Lower leg skin (tissue), 4 donors: ENCODE data around the gene WFS1. TPM values are rescaled to one million over a fixed set of nuclear protein-coding genes. Genes with fewer than 3 reads are reported as not detected.

Experiments used
- DNase-seq, 2 donors: peaks; one replicate each; pipeline ENCODE4 v3.0.0-alpha.2; 2019; ENCODE audit warnings: low spot score in 2 of 2
- H3K4me3 ChIP-seq: fragments of 200-600 bp; sonication (generic); 2 replicates; pipeline ENCODE4 v1.5.1; 2017; ENCODE audit warnings: mild to moderate bottlenecking, low read depth; ENCODE audit not compliant: poor library complexity, severe bottlenecking
- POLR2A ChIP-seq, 2 donors: fragments of 450-650 bp; IDR thresholded peaks; one replicate each; pipeline ENCODE4 v1.6.1; 2016 to 2017; ENCODE audit warnings: antibody characterized with exemption in 2 of 2, mild to moderate bottlenecking in 1 of 2, moderate library complexity in 1 of 2
- WGBS, 2 donors: methylation state at CpG; one replicate each; pipeline ENCODE4 v1.1.5; 2018; 5-methylcytosine and 5-hydroxymethylcytosine counted together
- intact Hi-C: fragments of 100-400 bp; cut with DNase I; formaldehyde crosslinking; loops from one replicate; pipeline ENCODE4 v1.15.0; 2023; ENCODE audit warnings: low total_unique reads
- total RNA-seq, 4 donors: library from RNA; depleted of rRNA; stranded (reverse); fragments of >200 nt; gene quantifications; one replicate each; pipeline ENCODE4 v1.1.0, GENCODE V29; 2016
- TF ChIP-seq, protein P1 (sequence below), 3 donors: fragments of 450-650 bp; IDR thresholded peaks; one replicate each; pipeline ENCODE4 v1.5.1; 2016; ENCODE audit warnings: antibody characterized with exemption in 3 of 3, mild to moderate bottlenecking in 3 of 3, moderate library complexity in 2 of 3

Gene WFS1
- total RNA-seq, 4 donors from 2014 or later, result 39.4 to 48.6 (median 45.1) TPM

DNA sequence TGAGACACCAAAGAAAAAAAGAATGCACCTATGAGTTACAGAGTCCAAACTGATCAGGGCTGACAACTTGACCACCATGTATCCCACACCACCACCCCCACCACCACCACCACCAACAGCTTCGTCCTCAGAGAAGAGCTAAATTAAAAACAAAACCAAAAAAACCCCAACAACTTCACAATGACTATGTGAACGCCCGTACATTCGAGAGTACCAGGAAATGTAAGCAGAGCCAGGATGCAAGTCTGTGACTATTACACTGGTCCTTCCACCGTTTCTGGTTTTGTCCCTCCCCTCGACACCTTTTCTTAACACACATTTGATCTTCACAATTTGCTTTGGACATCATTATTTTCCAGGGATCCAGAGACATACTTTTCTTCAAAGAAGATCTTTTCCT is 51.0 kb downstream of the WFS1 start:
- WGBS, 2 donors, result 83 to 86% methylated on average over 6 of the region's 6 CpGs
- no peak overlapping the region for H3K4me3 ChIP-seq
- intact Hi-C loops, result no loop called here
- no peak for DNase-seq
- TF ChIP-seq, protein P1, sequence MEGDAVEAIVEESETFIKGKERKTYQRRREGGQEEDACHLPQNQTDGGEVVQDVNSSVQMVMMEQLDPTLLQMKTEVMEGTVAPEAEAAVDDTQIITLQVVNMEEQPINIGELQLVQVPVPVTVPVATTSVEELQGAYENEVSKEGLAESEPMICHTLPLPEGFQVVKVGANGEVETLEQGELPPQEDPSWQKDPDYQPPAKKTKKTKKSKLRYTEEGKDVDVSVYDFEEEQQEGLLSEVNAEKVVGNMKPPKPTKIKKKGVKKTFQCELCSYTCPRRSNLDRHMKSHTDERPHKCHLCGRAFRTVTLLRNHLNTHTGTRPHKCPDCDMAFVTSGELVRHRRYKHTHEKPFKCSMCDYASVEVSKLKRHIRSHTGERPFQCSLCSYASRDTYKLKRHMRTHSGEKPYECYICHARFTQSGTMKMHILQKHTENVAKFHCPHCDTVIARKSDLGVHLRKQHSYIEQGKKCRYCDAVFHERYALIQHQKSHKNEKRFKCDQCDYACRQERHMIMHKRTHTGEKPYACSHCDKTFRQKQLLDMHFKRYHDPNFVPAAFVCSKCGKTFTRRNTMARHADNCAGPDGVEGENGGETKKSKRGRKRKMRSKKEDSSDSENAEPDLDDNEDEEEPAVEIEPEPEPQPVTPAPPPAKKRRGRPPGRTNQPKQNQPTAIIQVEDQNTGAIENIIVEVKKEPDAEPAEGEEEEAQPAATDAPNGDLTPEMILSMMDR (IDR thresholded peaks at IDR 0.05), result no peak
- TF ChIP-seq POLR2A (IDR thresholded peaks at IDR 0.05), result no peak

DNA sequence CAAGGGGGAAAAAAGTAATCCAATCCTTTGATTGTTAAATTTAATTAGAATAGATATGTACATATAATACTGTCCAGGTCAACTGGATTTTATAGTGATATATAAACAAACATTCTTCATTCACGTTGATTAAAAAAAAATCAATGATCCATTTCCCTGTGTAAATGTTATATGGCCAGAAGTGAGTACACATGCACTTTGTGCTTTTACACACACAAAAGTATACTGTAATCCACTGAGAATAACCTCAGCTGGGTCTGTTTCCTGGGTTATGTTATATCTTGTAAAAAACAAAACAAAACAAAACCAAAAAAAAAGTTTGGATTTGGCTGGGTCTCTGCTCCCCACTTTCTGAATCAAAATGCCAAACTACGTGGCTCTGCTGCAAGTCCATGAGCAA is 51.7 kb downstream of the WFS1 start:
- WGBS, 2 donors, result 86 to 88% methylated on average over 2 of the region's 2 CpGs
- H3K4me3 ChIP-seq, result no peak overlapping the region
- TF ChIP-seq, protein P1 (IDR thresholded peaks at IDR 0.05), result no peak
- TF ChIP-seq POLR2A (IDR thresholded peaks at IDR 0.05), result no peak
- intact Hi-C loops, result no loop called here
- DNase-seq, result no peak

GRCh38 chr4:6322067-6322760 is 52.6 kb downstream of the WFS1 start:
- no peak for DNase-seq

DNA sequence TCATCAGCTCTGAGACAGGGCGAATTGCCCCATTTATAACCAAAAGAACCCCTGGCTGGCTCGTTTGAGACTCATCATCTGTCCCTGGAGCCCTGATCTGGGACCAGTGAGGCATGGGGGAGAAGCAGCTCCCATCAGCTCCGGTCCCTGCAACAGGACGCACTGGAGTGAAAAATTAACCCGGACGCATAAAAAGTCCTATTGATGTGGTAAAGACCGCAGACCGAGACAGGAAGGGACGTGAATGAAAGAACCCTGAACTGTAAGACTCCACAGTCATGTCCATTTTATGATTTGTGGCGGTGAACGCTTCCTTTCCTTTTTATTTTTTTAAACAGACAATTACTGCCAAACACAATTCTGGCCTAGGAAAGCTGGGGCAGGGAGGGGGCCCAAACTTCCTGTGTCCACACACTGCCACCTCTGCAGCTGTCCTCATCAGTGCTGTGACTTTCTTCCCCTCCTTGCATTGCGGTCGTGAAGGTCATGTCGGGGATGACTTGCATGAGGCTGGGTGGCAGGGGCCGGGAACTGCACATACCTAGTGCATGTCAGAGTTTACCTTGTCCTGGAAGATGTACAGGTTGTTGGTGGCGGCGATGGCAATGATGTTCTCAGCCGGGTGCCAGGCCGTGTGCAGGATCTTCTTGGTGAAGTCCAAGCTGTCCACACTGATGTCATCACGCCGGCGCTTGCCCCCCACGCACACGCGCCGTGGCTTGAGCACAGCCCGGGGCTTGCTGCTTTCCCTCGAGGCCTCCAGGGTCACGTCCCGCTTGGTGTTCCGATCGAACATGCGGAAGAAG is 53.3 kb downstream of the WFS1 start:
- intact Hi-C loops, result no loop called here
- no peak overlapping the region for H3K4me3 ChIP-seq
- 80 to 85% methylated on average over 33 of the region's 33 CpGs for WGBS, 2 donors
- TF ChIP-seq POLR2A (IDR thresholded peaks at IDR 0.05), result no peak
- TF ChIP-seq, protein P1 (IDR thresholded peaks at IDR 0.05), result no peak
- no peak for DNase-seq

More at GRCh38 chr4:6322067-6322760, 52.6 kb downstream of the WFS1 start:
- H3K4me3 ChIP-seq, result no peak overlapping the region
- 91 to 95% methylated on average over 21 to 23 of the region's 23 CpGs for WGBS, 2 donors
- intact Hi-C loops, result no loop called here
- TF ChIP-seq, protein P1 (IDR thresholded peaks at IDR 0.05), result no peak
- no peak for TF ChIP-seq POLR2A (IDR thresholded peaks at IDR 0.05)

DNA sequence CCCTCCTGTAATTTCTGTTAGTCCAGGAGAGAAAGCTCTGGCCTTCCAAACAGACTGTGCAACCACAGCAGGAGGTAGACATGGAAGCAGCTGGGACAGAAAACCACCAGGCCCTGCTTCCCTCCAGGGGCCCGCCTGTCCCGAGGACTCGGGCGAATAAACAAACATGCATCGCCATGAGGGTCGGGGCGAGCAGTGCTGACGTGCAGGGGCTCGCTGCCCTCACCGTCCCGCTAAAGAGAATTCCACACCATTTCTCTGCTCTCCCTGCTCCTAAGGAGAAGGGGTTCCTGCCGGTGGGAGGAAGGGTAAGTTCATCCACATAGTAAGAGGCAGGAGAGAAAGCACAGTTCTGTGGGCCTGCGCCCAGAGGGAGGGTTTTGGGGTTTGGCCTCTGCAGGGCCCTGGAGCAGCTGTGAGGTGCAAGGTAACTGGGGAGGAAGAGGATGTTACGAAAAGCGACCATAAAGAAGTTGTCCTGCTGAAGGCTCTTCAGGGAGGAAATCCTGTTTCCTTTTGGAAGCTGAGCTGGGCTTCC is 54.9 kb downstream of the WFS1 start:
- no peak overlapping the region for H3K4me3 ChIP-seq
- intact Hi-C loops, result no loop called here
- DNase-seq, result no peak
- no peak for TF ChIP-seq POLR2A (IDR thresholded peaks at IDR 0.05)
- TF ChIP-seq, protein P1 (IDR thresholded peaks at IDR 0.05), result no peak
- WGBS, 2 donors, result 57 to 70% methylated on average over 15 of the region's 15 CpGs
